Stimulated activated CD4-positive, alpha-beta T cell treated with anti-CD3 and anti-CD28 coated beads, Interleukin-12 subunit alpha, Interleukin-12 subunit beta, amount 100 ng/mL, for 4 hours (primary cell): Measurements from ENCODE around the gene IFITM10.

Experiments
- DNase-seq: peaks from one replicate; pipeline ENCODE4 v3.0.0-alpha.2; 2020

Gene IFITM10

GRCh38 chr11:1706634-1707400 lies 43.6 kb downstream of the IFITM10 start:
- DNase-seq: no peak

DNA sequence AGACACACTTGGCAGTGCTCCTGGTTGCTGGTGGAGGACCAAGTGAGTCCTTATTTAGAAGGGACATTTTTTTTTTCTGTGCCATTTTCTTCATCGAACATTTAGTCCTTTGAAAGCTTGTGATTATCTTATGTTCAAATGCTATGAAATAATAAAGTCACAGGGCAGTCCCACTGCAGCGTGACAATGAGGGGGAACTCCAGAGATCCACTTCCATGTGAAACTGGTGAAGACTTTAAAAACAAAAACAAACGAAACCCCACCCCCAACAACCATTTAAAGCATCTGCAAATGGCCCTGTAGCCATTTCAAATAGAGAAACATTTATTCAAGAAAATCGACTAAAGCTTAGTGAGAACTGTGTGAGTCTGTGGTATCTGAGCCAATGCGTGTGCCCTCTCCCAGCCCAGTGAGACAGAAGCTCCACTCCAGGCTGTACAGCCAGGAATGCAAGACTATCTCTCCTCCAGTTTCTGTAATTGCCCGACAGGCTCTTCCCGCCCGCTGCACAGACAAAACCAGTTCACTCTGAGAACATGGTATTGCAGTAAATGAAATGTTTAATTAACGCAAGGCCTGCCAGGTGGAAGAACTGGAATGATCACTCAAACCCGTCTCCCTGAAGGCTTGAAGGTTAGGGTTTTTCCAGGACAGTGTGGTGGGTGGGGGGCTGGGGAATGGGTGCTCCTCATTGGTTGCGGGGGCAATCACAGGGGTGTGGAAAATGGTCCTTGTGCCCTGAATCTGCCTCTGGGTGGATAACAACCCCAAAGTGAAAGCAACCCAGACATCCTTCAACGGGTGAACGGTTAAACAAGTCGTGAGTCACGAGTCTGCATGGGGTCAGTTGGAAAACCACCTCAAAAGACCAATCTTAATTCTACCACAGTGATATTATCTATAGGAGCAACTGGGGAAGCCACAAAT lies 45.0 kb downstream of the IFITM10 start:
- no peak for DNase-seq

DNA sequence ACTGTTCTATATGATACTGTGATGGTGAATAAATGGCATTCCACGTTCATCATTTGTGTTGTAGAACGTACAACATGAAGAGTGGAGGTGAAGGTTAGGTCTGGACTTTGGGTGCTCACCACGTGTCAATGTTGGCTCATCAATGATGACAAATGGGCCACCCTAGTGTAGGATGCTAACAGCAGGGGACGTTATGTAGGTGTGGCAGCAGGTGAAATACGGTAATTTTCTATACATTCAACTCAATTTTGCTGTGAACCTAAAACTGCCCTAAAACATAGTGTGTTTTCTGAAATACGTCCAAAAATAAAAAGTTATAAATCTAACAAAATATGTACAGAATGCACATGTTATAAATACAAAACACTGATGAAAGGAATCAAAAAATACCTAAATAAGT lies 47.2 kb downstream of the IFITM10 start:
- no peak for DNase-seq

- DNase-seq: no peak
Observed at GRCh38 chr11:1702506-1702905, 47.9 kb downstream of the IFITM10 start.

GRCh38 chr11:1701091-1701807 lies 49.1 kb downstream of the IFITM10 start:
- no peak for DNase-seq

DNA sequence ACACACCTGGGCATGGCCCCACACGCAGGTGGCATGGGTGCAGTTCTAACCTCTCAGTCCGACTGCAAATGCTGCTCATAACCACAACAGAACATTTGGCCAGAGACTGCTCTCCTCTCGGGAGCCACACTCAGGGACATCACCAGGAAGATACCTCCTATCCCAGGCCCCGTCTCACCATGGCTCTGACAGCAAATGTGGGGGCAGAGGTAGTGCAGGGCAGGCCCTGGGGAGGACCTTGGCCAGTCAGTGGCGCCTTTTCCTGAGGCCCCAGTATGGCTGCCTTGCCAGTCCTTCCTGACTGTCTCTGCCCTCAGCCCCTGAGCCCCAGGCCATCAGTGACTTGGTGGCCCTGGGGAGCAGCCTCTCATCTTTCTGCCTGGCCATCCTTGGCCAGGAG lies 50.6 kb downstream of the IFITM10 start:
- DNase-seq: no peak

DNA sequence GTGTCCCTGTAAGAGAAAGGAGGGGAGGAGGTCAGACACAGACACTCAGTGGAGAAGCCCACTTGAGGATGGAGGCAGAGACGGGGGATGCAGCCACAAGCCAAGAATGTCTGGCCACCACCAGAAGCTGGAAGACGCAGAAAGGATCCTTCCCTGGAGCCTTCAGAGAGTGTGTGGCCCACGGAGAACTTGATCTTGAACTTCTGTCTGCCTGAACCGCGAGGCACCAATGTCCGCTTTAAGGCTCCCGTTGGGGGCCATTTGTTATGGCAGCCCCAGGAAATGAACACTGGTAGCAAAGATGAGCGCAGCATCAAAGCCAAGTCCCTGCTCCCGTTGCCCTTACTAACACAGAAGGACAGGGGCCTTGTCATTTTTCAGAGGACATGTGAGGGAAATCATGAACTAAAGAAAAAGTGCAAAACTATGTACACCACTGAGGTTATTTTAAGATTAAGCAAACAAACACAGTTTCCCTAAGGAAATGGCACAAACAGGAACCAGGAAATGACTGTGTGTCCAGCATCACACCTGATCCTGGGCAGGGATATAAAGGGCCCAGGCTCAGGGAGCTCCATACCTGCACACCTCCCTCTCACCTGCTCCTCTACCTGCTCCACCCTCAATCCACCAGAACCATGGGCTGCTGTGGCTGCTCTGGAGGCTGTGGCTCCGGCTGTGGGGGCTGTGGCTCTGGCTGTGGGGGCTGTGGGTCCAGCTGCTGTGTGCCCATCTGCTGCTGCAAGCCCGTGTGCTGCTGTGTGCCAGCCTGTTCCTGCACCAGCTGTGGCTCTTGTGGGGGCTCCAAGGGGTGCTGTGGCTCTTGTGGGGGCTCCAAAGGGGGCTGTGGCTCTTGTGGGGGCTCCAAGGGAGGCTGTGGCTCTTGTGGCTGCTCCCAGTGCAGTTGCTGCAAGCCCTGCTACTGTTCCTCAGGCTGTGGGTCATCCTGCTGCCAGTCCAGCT lies 53.5 kb downstream of the IFITM10 start, which contains the start of gene KRTAP5-6:
Gene KRTAP5-6 (plus strand): TSS at position 588 of the 963 bp plus-strand sequence. CDS start 51 bp downstream, at position 639.
- no peak for DNase-seq

- DNase-seq: no peak
Observed at GRCh38 chr11:1695548-1696108, 54.8 kb downstream of the IFITM10 start.

- DNase-seq: no peak
Observed at GRCh38 chr11:1694846-1695547, 55.4 kb downstream of the IFITM10 start.

DNA sequence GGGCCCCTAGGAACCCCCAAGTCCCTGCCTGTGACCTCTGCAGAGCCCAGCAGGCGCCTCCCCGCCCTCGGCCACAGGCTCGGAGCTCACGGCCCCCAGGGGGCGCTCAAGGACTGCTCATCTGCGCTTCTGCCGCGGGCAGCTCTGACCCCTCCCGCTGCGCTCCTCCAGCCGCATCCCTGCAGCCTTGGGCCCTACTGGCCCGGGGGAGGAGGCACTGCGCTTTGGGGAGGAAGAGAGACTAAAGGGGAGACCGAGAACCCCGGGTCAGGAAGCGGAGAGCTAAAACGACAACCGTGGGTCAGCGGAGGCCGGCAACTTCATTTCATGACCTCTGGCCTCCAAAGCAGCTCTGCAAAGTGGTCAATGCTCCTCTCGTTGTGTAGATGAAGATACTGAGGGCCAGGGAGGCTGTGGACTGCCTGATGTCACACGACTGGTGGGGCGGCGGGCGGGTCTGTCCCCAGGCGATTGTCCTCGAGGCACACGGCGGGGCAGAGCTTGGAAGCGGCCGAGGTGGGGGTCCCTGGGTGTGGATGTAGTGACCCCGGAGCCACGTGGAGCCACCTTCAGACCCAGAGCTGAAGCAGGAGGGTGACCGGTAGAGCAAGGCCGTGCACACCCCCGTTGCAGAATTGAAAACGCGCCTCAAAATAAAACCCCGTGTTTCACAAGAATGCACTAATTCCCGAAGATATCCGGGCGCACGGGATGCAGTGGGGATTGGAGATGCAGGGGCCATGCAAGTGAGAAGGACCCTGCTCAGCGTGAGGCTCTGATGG lies 56.1 kb downstream of the IFITM10 start:
- DNase-seq: peak; percentile 88

GRCh38 chr11:1693327-1694063 lies 56.9 kb downstream of the IFITM10 start:
- DNase-seq: peak; percentile 80

GRCh38 chr11:1692708-1693326 lies 57.6 kb downstream of the IFITM10 start:
- no peak for DNase-seq

DNA sequence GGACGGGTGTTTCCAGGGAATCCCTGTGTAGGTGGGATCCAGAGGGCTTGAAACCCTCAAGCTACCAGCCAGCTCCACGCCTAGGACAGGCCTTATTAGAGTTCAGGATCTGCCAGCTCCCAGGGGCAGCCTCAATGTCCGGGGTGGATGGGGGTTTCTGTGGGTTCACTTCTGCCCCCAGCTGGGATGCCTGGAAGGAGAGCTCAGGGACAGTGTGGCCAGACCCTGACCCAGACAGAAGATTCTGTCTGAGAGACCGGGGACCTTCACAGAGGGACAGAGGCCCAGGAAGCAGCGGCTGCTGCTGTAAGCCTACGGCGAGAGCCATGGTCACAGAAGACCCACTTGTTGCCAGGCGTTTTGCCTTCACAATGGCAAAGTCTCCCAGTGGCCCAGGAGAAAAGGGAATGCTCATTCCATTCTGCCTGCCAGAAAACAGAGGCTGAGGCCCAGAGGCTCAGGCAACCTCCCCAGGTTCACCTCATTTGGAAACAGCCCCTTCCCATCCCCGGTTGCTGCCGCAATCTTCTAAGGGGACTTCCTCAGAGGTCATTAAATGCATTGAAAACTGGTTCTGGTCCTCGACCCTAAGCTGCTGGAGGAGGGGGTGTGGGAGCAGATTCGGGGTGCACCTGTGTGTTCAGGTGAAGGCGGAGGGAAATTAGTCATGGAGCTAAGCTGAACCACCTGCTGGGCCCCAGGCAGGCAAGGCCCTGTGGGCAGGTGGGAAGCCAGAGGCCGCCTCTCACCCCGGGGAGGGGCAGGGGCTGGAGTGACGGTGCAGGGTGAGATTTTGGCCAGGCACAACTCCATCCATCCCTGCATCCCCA lies 58.3 kb downstream of the IFITM10 start:
- no peak for DNase-seq

GRCh38 chr11:1691026-1691877 lies 59.1 kb downstream of the IFITM10 start:
- no peak for DNase-seq

DNA sequence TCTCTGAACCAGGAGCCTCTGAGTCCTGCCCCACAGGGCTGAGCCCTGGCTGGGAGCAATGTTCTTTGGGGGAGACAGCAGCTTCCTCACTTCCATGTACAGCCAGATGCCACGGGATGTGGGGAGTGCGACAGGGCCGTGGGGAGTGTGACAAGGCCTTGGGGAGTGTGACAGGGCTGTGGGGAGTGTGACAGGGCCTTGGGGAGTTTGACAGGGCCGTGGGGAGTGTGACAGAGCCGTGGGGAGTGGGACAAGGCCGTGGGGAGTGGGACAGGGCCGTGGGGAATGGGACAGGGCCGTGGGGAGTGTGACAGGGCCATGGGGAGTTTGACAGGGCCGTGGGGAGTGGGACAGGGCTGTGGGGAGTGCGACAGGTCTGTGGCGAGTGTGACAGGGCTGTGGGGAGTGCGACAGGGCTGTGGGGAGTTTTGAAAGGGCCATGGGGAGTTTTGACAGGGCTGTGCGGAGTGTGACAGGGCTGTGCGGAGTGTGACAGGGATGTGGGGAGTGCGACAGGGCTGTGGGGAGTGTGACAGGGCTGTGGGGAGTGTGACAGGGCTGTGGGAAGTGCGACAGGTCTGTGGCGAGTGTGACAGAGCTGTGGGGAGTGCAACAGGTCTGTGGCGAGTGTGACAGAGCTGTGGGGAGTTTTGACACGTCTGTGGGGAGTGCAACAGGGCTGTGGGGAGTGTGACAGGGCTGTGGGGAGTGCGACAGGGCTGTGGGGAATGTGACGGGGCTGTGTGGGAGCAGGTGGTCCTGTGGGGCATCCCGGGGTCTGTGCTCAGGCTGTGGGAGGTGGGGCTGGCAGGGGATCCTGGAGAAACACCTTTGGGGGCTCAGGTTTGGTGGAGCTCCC lies 60.0 kb downstream of the IFITM10 start:
- DNase-seq: no peak
